IMR-90 (cell line): Measurements from ENCODE around the gene NRCAM. TPM values are rescaled to one million over a fixed set of nuclear protein-coding genes. Genes with fewer than 3 reads are reported as not detected.

Source experiments
- ATAC-seq: fragments of 200-7000 bp; cut with Tn5 transposase; 2 replicates; pipeline ENCODE4 v1.9.1; 2020; ENCODE audit warnings: low read depth, mild to moderate bottlenecking, moderate library complexity
- BruUV-seq: library from RNA; stranded (reverse); fragments of 400-500 nt; replicated peaks from 2 replicates; lab custom pipeline; 2021; lab: Mats Ljungman, UMichigan
- CTCF ChIA-PET: fragments of 300-600 bp; formaldehyde crosslinking; extraction: SDS; loops from one replicate; lab custom pipeline; 2021; ENCODE audit warnings: antibody characterized with exemption; lab: Yijun Ruan, JAX
- POLR2A ChIA-PET: fragments of 300-600 bp; sonication (Branson Sonifier 250); formaldehyde crosslinking; loops from one replicate; lab custom pipeline; 2022; ENCODE audit warnings: antibody characterized with exemption; ENCODE audit not compliant: unreplicated experiment; lab: Charles Lee
- DNase-seq: peaks from one replicate; pipeline ENCODE4 v3.0.0; 2013
- H2AFZ ChIP-seq: replicated peaks from 2 replicates; pipeline ENCODE3; 2013; ENCODE audit warnings: low read length, mild to moderate bottlenecking; ENCODE audit not compliant: poor library complexity
- H2AK5ac ChIP-seq: 2 replicates; pipeline ENCODE4 v1.6.1; 2013; ENCODE audit warnings: low read depth, low read length, inconsistent platforms
- H2AK9ac ChIP-seq: replicated peaks from 2 replicates; pipeline ENCODE3; 2013; ENCODE audit warnings: mild to moderate bottlenecking, low read depth, low read length, moderate library complexity; ENCODE audit not compliant: poor library complexity
- H2BK120ac ChIP-seq: 2 replicates; pipeline ENCODE4 v1.6.1; 2013; ENCODE audit warnings: low read depth, low read length, inconsistent platforms
- H2BK15ac ChIP-seq: 3 replicates; pipeline ENCODE4 v1.6.1; 2013; ENCODE audit warnings: low read depth, low read length, inconsistent platforms
- H2BK20ac ChIP-seq: 2 replicates; pipeline ENCODE4 v1.6.1; 2013; ENCODE audit warnings: low read depth, mild to moderate bottlenecking, inconsistent platforms, low read length, moderate library complexity
- H2BK5ac ChIP-seq: 2 replicates; pipeline ENCODE4 v1.6.1; 2013; ENCODE audit warnings: mild to moderate bottlenecking, low read depth, low read length, inconsistent platforms; ENCODE audit not compliant: poor library complexity, severe bottlenecking
- H3K14ac ChIP-seq: replicated peaks from 2 replicates; pipeline ENCODE4 v1.6.1; 2013; ENCODE audit warnings: low read depth, low read length, inconsistent platforms
- H3K18ac ChIP-seq: 2 replicates; pipeline ENCODE4 v1.6.1; 2013; ENCODE audit warnings: low read depth, low read length, control low read depth
- H3K23ac ChIP-seq: 2 replicates; pipeline ENCODE4 v1.6.1; 2013; ENCODE audit warnings: low read depth, low read length, inconsistent platforms
- H3K27ac ChIP-seq: 2 replicates; pipeline ENCODE4 v1.5.1; 2013; ENCODE audit warnings: mild to moderate bottlenecking, control low read depth, low read length; ENCODE audit not compliant: insufficient read depth
- H3K27me3 ChIP-seq: 2 replicates; pipeline ENCODE4 v1.6.1; 2013; ENCODE audit warnings: low read length; ENCODE audit not compliant: control insufficient read depth, insufficient read depth
- H3K36me3 ChIP-seq: 2 replicates; pipeline ENCODE4 v1.6.1; 2013; ENCODE audit warnings: low read length, mixed read lengths; ENCODE audit not compliant: control insufficient read depth, insufficient read depth
- H3K4ac ChIP-seq: 2 replicates; pipeline ENCODE4 v1.6.1; 2013; ENCODE audit warnings: low read depth, low read length, inconsistent platforms
- H3K4me1 ChIP-seq: 2 replicates; pipeline ENCODE4 v1.6.1; 2013; ENCODE audit warnings: low read length, mixed read lengths; ENCODE audit not compliant: control insufficient read depth, insufficient read depth
- H3K4me2 ChIP-seq: 2 replicates; pipeline ENCODE4 v1.6.1; 2013; ENCODE audit warnings: low read depth, mild to moderate bottlenecking, control low read depth, low read length, moderate library complexity
- H3K4me3 ChIP-seq: 2 replicates; pipeline ENCODE4 v1.5.1; 2013; ENCODE audit warnings: low read depth, mild to moderate bottlenecking, control low read depth, low read length, moderate library complexity; ENCODE audit not compliant: insufficient read depth
- H3K56ac ChIP-seq: 2 replicates; pipeline ENCODE4 v1.6.1; 2013; ENCODE audit warnings: low read length, inconsistent platforms; ENCODE audit not compliant: insufficient read depth; ENCODE audit errors: extremely low read depth
- H3K79me1 ChIP-seq, 2 experiments: 2 replicates each; pipeline ENCODE4 v1.6.1; 2013; ENCODE audit warnings: low read length in 2 of 2, inconsistent platforms in 1 of 2, low read depth in 1 of 2
- H3K9ac ChIP-seq: 2 replicates; pipeline ENCODE4 v1.6.1; 2013; ENCODE audit warnings: low read depth, low read length, control low read depth
- H3K9me1 ChIP-seq: 2 replicates; pipeline ENCODE4 v1.6.1; 2013; ENCODE audit warnings: low read length, inconsistent platforms; ENCODE audit not compliant: insufficient read depth
- H3K9me3 ChIP-seq: 2 replicates; pipeline ENCODE4 v1.6.1; 2013; ENCODE audit warnings: low read length; ENCODE audit not compliant: control insufficient read depth, insufficient read depth
- H4K20me1 ChIP-seq: 2 replicates; pipeline ENCODE4 v1.6.1; 2013; ENCODE audit warnings: low read length, inconsistent platforms; ENCODE audit not compliant: insufficient read depth
- H4K5ac ChIP-seq: 2 replicates; pipeline ENCODE4 v1.6.1; 2013; ENCODE audit warnings: mild to moderate bottlenecking, low read depth, low read length, control low read depth
- H4K8ac ChIP-seq, 2 experiments: 2 replicates each; pipeline ENCODE4 v1.6.1; 2013; ENCODE audit warnings: low read depth in 2 of 2, low read length in 2 of 2, control low read depth in 1 of 2, inconsistent platforms in 1 of 2
- H4K91ac ChIP-seq: 2 replicates; pipeline ENCODE4 v1.6.1; 2013; ENCODE audit warnings: low read depth, low read length, inconsistent platforms; ENCODE audit not compliant: insufficient read depth
- BHLHE40 ChIP-seq: fragments of 150-350 bp; IDR thresholded peaks from 2 replicates; pipeline ENCODE4 v1.6.1; 2016; ENCODE audit warnings: mild to moderate bottlenecking, low read depth, low read length
- CHD1 ChIP-seq: IDR thresholded peaks from 2 replicates; pipeline ENCODE4 v1.6.1; 2012; ENCODE audit warnings: low read depth, low read length, improper control_type of control experiment
- MXI1 ChIP-seq: IDR thresholded peaks from 2 replicates; pipeline ENCODE4 v1.6.1; 2012; ENCODE audit warnings: low read depth, mild to moderate bottlenecking, low read length, moderate library complexity, borderline replicate concordance
- NFE2L2 ChIP-seq: fragments of 150-350 bp; IDR thresholded peaks from 2 replicates; pipeline ENCODE4 v1.6.1; 2016; ENCODE audit warnings: low read depth, mild to moderate bottlenecking, low read length
- RFX5 ChIP-seq: IDR thresholded peaks from 2 replicates; pipeline ENCODE4 v1.8.0; 2012; ENCODE audit warnings: low read depth, mild to moderate bottlenecking, low read length, moderate library complexity
- WGBS, 2 experiments: methylation state at CpG; one replicate each; pipeline versions ENCODE4 v1.1.5 to v1.1.7; 2013; ENCODE audit warnings: missing lambda C conversion rate in 2 of 2; ENCODE audit not compliant: insufficient read length in 1 of 2; ENCODE audit errors: extremely low coverage in 2 of 2; 5-methylcytosine and 5-hydroxymethylcytosine counted together
- dilution Hi-C: fragments of 300-500 bp; cut with HindIII; formaldehyde crosslinking; loops from one replicate; pipeline ENCODE4 v1.14.3; 2018; ENCODE audit warnings: low sequenced_read_pairs; ENCODE audit not compliant: unreplicated experiment
- in situ Hi-C: fragments of 300-500 bp; cut with MboI; formaldehyde crosslinking; loops from 3 replicates; pipeline ENCODE4 v1.14.3; 2019; ENCODE audit warnings: low sequenced_read_pairs, inconsistent platforms, mixed read lengths
- intact Hi-C: fragments of 100-400 bp; cut with micrococcal nuclease; formaldehyde crosslinking; loops from 2 replicates; pipeline ENCODE4 v1.10.0; 2022
- polyA plus RNA-seq, 3 experiments: library from polyadenylated mRNA; depleted of rRNA; stranded (reverse); fragments of >200 nt; gene quantifications; 2 replicates each; pipeline ENCODE4 v1.2.3, GENCODE V29; 2012; ENCODE audit warnings: low replicate concordance in 1 of 3
- total RNA-seq: library from RNA; depleted of rRNA; stranded (reverse); fragments of >200 nt; gene quantifications from 2 replicates; pipeline ENCODE4 v1.2.3, GENCODE V29; 2012
- TF ChIP-seq, protein P1 (sequence below): fragments of 150-350 bp; IDR thresholded peaks from 2 replicates; pipeline ENCODE4 v1.6.1; 2017; ENCODE audit warnings: mild to moderate bottlenecking, antibody characterized with exemption, low read length, low read depth
- TF ChIP-seq, protein P2 (sequence below): fragments of 150-350 bp; IDR thresholded peaks from 2 replicates; pipeline ENCODE4 v1.6.1; 2016; ENCODE audit warnings: low read depth, mild to moderate bottlenecking, low read length, moderate library complexity, borderline replicate concordance

Gene NRCAM
- total and polyA plus RNA-seq, 2 of the 4 experiments (the other 2 are of a cell fraction), result 0.46 to 1.1 TPM

GRCh38 chr7:108118959-108119358, 337.3 kb downstream of the NRCAM start:
- Histone ChIP-seq H4K91ac (no peak overlapping the region), H3K4me2 (no peak overlapping the region), H3K56ac (no peak overlapping the region), H2BK5ac (no peak overlapping the region), H2AK5ac (no peak overlapping the region), H3K14ac (no peak overlapping the region), H3K27me3 (no peaks in the 10 kb centered on the region), H2BK120ac (no peak overlapping the region), H3K18ac (no peak overlapping the region), H2AK9ac (no peak overlapping the region), H3K4ac (no peak overlapping the region), H3K79me1 (no peaks in the 10 kb centered on the region), H3K36me3 (no peaks in the 10 kb centered on the region), H2BK15ac (no peak overlapping the region), H3K23ac (no peak overlapping the region), H3K9ac (no peak overlapping the region), H3K4me3 (no peak overlapping the region), H4K8ac (no peak overlapping the region), H3K27ac (no peak overlapping the region), H4K20me1 (no peaks in the 10 kb centered on the region), H2BK20ac (no peak overlapping the region), H4K5ac (no peak overlapping the region), H3K4me1 (no peaks in the 10 kb centered on the region; the same call in 1 of the 2 replicates), H3K9me3 (no peaks in the 10 kb centered on the region), H3K9me1 (no peaks in the 10 kb centered on the region), H2AFZ (no peak overlapping the region)
- no CpG with 5 or more reads among the region's 2 CpGs for whole genome bisulfite sequencing, 2 experiments
- no TSS peak for BruUV-seq
- in situ Hi-C loops, result no loop called here
- intact Hi-C loops, result no loop called here
- ChIA-PET CTCF (interaction anchor here (0.7 to 1.1 kb wide), 3 partner anchors 10 to 244 kb away, joined by 3 to 6 read pairs (median 4); no protein-coding TSS in a partner anchor), POLR2A (no interaction called here)
- dilution Hi-C loops, result no loop called here
- TF ChIP-seq, protein P1, sequence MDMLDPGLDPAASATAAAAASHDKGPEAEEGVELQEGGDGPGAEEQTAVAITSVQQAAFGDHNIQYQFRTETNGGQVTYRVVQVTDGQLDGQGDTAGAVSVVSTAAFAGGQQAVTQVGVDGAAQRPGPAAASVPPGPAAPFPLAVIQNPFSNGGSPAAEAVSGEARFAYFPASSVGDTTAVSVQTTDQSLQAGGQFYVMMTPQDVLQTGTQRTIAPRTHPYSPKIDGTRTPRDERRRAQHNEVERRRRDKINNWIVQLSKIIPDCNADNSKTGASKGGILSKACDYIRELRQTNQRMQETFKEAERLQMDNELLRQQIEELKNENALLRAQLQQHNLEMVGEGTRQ, result no peak
- TF ChIP-seq MXI1 (no peak), BHLHE40 (no peak), RFX5 (no peak), NFE2L2 (no peak), CHD1 (no peak)
- TF ChIP-seq, protein P2, sequence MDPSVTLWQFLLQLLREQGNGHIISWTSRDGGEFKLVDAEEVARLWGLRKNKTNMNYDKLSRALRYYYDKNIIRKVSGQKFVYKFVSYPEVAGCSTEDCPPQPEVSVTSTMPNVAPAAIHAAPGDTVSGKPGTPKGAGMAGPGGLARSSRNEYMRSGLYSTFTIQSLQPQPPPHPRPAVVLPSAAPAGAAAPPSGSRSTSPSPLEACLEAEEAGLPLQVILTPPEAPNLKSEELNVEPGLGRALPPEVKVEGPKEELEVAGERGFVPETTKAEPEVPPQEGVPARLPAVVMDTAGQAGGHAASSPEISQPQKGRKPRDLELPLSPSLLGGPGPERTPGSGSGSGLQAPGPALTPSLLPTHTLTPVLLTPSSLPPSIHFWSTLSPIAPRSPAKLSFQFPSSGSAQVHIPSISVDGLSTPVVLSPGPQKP, result no peak
- DNase-seq (no peak), ATAC-seq (no peak)
